Measurements from ENCODE around the gene KLHL29. TPM values are rescaled to one million over a fixed set of nuclear protein-coding genes. Genes with fewer than 3 reads are reported as not detected.

KLHL29 gene
- total RNA-seq, 4 donors from 2014 or later, result 10.1 to 27.3 (median 15.7) TPM

- TF ChIP-seq CTCF (IDR thresholded peaks at IDR 0.05) (no peak), POLR2A (IDR thresholded peaks at IDR 0.05) (no peak)
- no peak overlapping the region for H3K4me3 ChIP-seq (ENCODE audit: low read depth, poor library complexity, severe bottlenecking)
- no peak for DNase-seq (ENCODE audit: low spot score in 2 of 2)
- intact Hi-C loops (cut with DNase I; ENCODE audit: low total_unique reads), result no loop called here
- WGBS, 2 donors, result 93% methylated on average over 10 of the region's 10 CpGs
These were observed 158.3 kb downstream of the KLHL29 start for GRCh38 chr2:23543302-23543701.

GRCh38 chr2:23543728-23544127, 158.7 kb downstream of the KLHL29 start:
- DNase-seq (ENCODE audit: low spot score in 2 of 2), result no peak
- intact Hi-C loops (cut with DNase I; ENCODE audit: low total_unique reads), result no loop called here
- no peak for TF ChIP-seq POLR2A (IDR thresholded peaks at IDR 0.05)
- TF ChIP-seq CTCF (IDR thresholded peaks at IDR 0.05), result no peak
- WGBS, 2 donors, result 90 to 94% methylated on average over 9 of the region's 9 CpGs
- H3K4me3 ChIP-seq (ENCODE audit: low read depth, poor library complexity, severe bottlenecking), result no peak overlapping the region

GRCh38 chr2:23544589-23545295, 159.8 kb downstream of the KLHL29 start:
- intact Hi-C loops (cut with DNase I; ENCODE audit: low total_unique reads), result no loop called here
- no peak for TF ChIP-seq CTCF (IDR thresholded peaks at IDR 0.05)
- TF ChIP-seq POLR2A (IDR thresholded peaks at IDR 0.05), result no peak
- 80 to 84% methylated on average over 10 of the region's 10 CpGs for WGBS, 2 donors
- H3K4me3 ChIP-seq (ENCODE audit: low read depth, poor library complexity, severe bottlenecking), result no peak overlapping the region
- DNase-seq (ENCODE audit: low spot score in 2 of 2), result no peak

- H3K4me3 ChIP-seq (ENCODE audit: low read depth, poor library complexity, severe bottlenecking), result no peak overlapping the region
- intact Hi-C loops (cut with DNase I; ENCODE audit: low total_unique reads), result no loop called here
- WGBS, 2 donors, result 65% methylated on average over 7 to 11 of the region's 11 CpGs
- TF ChIP-seq POLR2A (IDR thresholded peaks at IDR 0.05) (no peak), CTCF (IDR thresholded peaks at IDR 0.05) (no peak)
- no peak for DNase-seq (ENCODE audit: low spot score in 2 of 2)
These were observed 160.4 kb downstream of the KLHL29 start for GRCh38 chr2:23545396-23545795.

GRCh38 chr2:23545811-23546210, 160.8 kb downstream of the KLHL29 start:
- intact Hi-C loops (cut with DNase I; ENCODE audit: low total_unique reads), result no loop called here
- no peak overlapping the region for H3K4me3 ChIP-seq (ENCODE audit: low read depth, poor library complexity, severe bottlenecking)
- TF ChIP-seq POLR2A (IDR thresholded peaks at IDR 0.05), result no peak
- DNase-seq (ENCODE audit: low spot score in 2 of 2), result no peak
- 60 to 80% methylated on average over 3 of the region's 3 CpGs for WGBS, 2 donors

GRCh38 chr2:23546913-23547312, 161.9 kb downstream of the KLHL29 start:
- intact Hi-C loops (cut with DNase I; ENCODE audit: low total_unique reads), result no loop called here
- H3K4me3 ChIP-seq (ENCODE audit: low read depth, poor library complexity, severe bottlenecking), result no peak overlapping the region
- TF ChIP-seq POLR2A (IDR thresholded peaks at IDR 0.05), result no peak
- no peak for TF ChIP-seq CTCF (IDR thresholded peaks at IDR 0.05)
- WGBS, 2 donors, result 91 to 93% methylated on average over 13 of the region's 13 CpGs
- DNase-seq (ENCODE audit: low spot score in 2 of 2), result no peak
